Mammary epithelial cell (primary cell): ENCODE data around the gene PCCA.

ENCODE experiments used
- CTCF ChIP-seq, 2 donors: IDR thresholded peaks in 1 of 2; conservative IDR thresholded peaks in 1 of 2; 2 replicates each; pipeline ENCODE4 v1.5.1; 2011 to 2012; ENCODE audit warnings: inconsistent platforms in 2 of 2, low read length in 2 of 2, mild to moderate bottlenecking in 2 of 2, control low read depth in 1 of 2, low read depth in 1 of 2; ENCODE audit not compliant: insufficient read depth in 1 of 2; ENCODE audit errors: extremely low read depth in 1 of 2
- EZH2 ChIP-seq: IDR thresholded peaks from 2 replicates; pipeline ENCODE4 v1.6.1; 2012; ENCODE audit warnings: low read length, inconsistent platforms, borderline replicate concordance

GRCh38 chr13:100182900-100183490 is 94.1 kb downstream of the PCCA start:
- TF ChIP-seq CTCF (conservative IDR thresholded peaks at IDR 0.05 in 1 of 2, IDR thresholded peaks at IDR 0.05 in 1 of 2; ENCODE audit: extremely low read depth in 1 of 2, insufficient read depth in 1 of 2, low read depth in 1 of 2, low read length in 2 of 2) (no peak), EZH2 (no peak)
